ENCODE data around the gene INSC.

The INSC gene

DNA sequence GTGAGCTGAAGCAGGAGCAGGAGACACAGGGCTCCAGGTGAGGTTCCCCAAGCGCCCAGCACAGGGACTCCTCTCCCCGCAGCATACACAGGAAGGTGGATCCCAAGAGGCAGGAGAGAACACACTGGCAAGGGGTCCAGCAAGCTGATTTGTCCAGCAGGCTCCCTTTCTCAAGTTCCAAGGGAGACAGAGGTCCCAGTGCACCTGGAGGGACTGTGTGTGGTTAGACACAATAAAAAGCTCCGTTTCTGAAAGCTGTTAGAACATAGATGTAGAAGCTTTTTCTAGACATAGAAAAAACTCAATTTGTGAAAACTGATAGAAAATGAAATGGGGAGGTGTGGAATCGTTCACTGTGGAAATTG lies 39.6 kb upstream of the INSC start:
- TF ChIP-seq, protein P1, sequence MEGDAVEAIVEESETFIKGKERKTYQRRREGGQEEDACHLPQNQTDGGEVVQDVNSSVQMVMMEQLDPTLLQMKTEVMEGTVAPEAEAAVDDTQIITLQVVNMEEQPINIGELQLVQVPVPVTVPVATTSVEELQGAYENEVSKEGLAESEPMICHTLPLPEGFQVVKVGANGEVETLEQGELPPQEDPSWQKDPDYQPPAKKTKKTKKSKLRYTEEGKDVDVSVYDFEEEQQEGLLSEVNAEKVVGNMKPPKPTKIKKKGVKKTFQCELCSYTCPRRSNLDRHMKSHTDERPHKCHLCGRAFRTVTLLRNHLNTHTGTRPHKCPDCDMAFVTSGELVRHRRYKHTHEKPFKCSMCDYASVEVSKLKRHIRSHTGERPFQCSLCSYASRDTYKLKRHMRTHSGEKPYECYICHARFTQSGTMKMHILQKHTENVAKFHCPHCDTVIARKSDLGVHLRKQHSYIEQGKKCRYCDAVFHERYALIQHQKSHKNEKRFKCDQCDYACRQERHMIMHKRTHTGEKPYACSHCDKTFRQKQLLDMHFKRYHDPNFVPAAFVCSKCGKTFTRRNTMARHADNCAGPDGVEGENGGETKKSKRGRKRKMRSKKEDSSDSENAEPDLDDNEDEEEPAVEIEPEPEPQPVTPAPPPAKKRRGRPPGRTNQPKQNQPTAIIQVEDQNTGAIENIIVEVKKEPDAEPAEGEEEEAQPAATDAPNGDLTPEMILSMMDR (IDR thresholded peaks at IDR 0.05; ENCODE audit: borderline replicate concordance, insufficient read depth, low read depth, low read length): no peak
- H3K4me3 ChIP-seq (ENCODE audit: low read depth, low read length): no peak overlapping the region

DNA sequence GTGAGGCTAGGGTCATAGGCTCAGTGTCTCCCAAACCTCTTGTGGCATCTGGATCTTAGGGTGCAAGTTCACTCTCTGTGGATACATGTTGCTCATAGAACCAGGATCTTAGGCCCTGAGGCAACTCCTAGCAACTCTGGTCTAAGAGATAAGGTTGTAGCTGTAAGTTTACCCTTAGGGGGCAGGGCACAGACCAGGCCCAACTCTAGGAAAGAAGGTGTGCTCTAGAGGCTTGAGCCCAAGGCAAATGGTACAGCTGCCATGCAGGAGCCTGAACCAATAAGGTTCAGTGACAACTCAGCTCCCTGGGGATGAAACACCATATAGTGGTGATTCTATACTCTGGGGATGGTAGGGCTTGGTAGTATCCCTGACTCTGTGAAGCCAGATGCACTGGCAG lies 23.5 kb upstream of the INSC start:
- TF ChIP-seq, protein P1 (IDR thresholded peaks at IDR 0.05; ENCODE audit: borderline replicate concordance, insufficient read depth, low read depth, low read length): no peak

DNA sequence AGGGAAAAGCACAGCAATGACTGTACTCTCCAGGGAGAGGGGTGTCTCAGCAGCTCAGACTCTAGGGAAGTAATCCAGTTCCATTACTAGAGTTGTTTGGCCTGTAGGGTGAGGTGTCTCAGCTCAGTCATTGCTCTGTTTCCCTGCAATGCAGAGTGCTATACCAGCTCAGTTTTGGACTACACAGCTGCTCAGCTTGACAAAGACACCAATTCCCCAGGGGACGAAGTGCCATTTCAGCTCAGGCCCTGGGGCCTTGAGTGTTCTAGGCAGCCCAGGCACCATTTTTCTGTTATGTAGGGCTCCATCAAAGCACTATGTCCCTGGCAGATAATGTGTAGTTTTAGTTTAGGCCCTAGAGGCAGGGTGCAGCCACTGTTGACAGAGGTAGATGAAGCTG lies 23.1 kb upstream of the INSC start:
- TF ChIP-seq, protein P1 (IDR thresholded peaks at IDR 0.05; ENCODE audit: borderline replicate concordance, insufficient read depth, low read depth, low read length): no peak
- no peak overlapping the region for H3K4me3 ChIP-seq (ENCODE audit: low read depth, low read length)

More for the DNA sequence above, 23.5 kb upstream of the INSC start:
- H3K4me3 ChIP-seq (ENCODE audit: low read depth, low read length): no peak overlapping the region

DNA sequence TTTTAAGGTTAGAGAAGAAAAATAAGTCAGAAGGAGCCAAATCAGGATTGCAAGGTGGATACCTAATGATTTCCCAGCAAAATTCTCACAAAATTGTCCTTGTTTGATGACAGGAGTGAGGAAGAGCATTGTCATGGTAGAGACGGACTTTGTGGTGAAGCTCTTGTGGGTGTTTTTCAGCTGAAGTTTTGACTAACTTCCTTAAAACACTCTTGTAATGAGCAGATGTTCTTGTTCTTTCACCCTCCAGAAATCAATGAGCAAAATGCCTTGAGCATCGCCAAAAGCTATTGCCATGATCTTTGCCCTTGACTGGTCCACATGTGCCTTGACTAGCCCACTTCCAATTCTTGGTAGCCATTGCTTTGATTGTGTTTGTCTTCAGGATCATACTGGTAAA lies 21.3 kb upstream of the INSC start:
- TF ChIP-seq, protein P1 (IDR thresholded peaks at IDR 0.05; ENCODE audit: borderline replicate concordance, insufficient read depth, low read depth, low read length): no peak
- no peak overlapping the region for H3K4me3 ChIP-seq (ENCODE audit: low read depth, low read length)

DNA sequence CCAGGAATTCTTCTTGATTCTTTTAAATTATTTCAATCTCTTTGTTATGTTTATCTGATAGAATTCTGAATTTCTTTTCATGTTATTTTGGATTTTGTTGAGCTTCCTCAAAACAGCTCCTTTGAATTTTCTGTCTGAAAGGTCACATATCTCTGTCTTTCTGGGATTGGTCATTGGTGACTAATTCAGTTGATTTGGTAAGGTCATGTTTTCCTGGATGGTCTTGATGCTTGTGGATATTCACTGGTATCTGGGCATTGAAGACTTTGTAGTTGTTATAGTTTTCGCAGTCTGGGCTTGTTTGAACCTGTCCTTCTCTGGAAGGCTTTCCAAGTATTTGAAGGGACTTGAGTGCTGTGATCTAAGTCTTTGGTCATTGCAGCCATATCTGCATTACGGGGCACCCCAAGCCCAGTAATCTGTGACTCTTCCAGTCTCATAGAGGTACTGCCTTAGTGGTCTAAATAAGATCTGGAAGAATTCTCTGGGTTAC lies 18.9 kb upstream of the INSC start:
- TF ChIP-seq, protein P1 (IDR thresholded peaks at IDR 0.05; ENCODE audit: borderline replicate concordance, insufficient read depth, low read depth, low read length): no peak
- H3K4me3 ChIP-seq (ENCODE audit: low read depth, low read length): no peak overlapping the region

DNA sequence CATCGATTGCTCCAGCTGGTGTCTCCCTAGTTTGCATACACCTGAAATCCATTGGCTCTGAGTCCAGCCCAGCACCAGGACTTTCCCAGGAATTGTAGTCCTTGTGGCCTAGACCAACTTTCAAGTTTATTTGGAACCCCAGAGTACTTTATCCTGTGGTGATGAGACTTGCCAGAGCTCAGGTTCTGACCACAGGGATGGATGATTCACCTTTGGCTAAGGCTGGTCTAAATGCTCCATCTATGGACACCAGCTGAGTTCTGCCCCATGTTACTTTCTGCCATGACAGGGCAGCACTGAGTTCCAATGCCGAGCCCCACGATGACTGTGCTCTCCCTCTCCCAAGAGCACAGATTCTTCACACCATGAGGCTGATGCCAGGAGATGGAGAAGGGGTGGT lies 17.3 kb upstream of the INSC start:
- no peak overlapping the region for H3K4me3 ChIP-seq (ENCODE audit: low read depth, low read length)
- TF ChIP-seq, protein P1 (IDR thresholded peaks at IDR 0.05; ENCODE audit: borderline replicate concordance, insufficient read depth, low read depth, low read length): no peak

DNA sequence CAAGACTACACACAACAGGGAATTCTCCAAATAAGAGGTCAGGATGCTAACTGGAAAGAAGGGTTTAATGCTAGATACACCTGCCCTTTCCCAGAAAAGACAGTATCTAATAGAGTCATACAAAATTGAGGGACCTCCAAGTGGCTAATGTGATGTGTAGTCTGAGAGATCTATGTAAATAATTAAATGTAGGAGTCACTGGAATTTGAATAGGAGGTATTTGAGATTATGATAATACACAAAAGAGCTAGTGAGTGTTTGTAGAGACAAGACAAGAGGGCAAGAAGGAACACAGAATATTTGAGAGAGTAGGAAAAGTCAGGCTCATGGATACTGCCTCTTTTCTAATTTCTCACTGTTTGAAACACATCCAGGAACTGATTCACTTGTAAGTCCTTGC lies 15.5 kb upstream of the INSC start:
- H3K4me3 ChIP-seq (ENCODE audit: low read depth, low read length): no peak overlapping the region
- TF ChIP-seq, protein P1 (IDR thresholded peaks at IDR 0.05; ENCODE audit: borderline replicate concordance, insufficient read depth, low read depth, low read length): no peak

All from GM12875 (cell line).